ENCODE results near the gene ARMC2.
"Not testable (repeated sequence)": the region's sequence is repeated elsewhere in the genome, so short reads cannot be mapped to it uniquely, and the experiment has no call there.

The ARMC2 gene

DNA sequence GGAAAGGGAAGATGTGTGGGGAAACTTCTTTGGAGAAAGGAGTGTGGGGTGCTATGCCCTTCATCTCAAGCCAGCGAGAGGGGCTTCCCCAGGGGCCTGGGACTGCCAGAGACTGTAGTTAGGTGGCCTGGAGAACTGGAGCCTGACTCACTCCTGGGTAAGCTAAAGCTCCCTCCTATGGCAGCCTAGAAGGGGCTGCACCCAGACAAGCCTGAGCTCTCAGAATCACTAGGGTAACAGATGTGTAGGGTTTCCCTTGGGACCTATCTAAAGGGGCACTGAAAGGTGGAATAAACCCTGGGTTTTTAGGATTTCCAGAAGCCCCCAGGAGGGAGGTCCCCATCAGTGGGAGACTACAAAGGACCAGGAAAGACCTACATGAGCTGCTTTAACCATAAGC is 1.6 kb upstream of the ARMC2 start:
- TF ChIP-seq, protein P1, sequence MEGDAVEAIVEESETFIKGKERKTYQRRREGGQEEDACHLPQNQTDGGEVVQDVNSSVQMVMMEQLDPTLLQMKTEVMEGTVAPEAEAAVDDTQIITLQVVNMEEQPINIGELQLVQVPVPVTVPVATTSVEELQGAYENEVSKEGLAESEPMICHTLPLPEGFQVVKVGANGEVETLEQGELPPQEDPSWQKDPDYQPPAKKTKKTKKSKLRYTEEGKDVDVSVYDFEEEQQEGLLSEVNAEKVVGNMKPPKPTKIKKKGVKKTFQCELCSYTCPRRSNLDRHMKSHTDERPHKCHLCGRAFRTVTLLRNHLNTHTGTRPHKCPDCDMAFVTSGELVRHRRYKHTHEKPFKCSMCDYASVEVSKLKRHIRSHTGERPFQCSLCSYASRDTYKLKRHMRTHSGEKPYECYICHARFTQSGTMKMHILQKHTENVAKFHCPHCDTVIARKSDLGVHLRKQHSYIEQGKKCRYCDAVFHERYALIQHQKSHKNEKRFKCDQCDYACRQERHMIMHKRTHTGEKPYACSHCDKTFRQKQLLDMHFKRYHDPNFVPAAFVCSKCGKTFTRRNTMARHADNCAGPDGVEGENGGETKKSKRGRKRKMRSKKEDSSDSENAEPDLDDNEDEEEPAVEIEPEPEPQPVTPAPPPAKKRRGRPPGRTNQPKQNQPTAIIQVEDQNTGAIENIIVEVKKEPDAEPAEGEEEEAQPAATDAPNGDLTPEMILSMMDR (IDR thresholded peaks at IDR 0.05; ENCODE audit: low read depth, low read length, missing control alignments), result no peak
- no peak for DNase-seq (ENCODE audit: low read depth)
- in situ Hi-C loops (cut with HindIII; ENCODE audit: low sequenced_read_pairs), result no loop called here
- H3K4me3 ChIP-seq (ENCODE audit: low read depth, low read length), result no peak overlapping the region

DNA sequence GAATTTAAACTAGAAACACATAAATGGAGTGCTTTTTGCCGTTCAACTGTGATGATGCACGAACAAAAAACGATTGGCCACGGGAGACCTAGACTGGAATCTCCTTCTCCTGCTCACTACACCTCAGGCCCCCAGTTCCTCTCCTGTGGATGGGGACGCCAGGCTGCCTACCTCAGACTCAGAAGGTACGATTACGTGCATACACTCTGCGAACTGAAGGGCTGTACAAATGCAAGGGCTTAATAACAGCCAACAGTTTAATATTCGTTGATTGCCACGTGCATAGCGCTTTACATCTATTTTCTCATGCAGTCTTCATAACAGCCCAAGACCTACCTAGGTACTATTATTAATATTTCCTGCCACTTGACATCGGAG is 495 bp upstream of the ARMC2 start:
- DNase-seq (ENCODE audit: low read depth), result no peak
- in situ Hi-C loops (cut with HindIII; ENCODE audit: low sequenced_read_pairs), result no loop called here
- peak overlapping the region; percentile 84 for H3K4me3 ChIP-seq (ENCODE audit: low read depth, low read length)
- TF ChIP-seq, protein P1 (IDR thresholded peaks at IDR 0.05; ENCODE audit: low read depth, low read length, missing control alignments), result no peak

DNA sequence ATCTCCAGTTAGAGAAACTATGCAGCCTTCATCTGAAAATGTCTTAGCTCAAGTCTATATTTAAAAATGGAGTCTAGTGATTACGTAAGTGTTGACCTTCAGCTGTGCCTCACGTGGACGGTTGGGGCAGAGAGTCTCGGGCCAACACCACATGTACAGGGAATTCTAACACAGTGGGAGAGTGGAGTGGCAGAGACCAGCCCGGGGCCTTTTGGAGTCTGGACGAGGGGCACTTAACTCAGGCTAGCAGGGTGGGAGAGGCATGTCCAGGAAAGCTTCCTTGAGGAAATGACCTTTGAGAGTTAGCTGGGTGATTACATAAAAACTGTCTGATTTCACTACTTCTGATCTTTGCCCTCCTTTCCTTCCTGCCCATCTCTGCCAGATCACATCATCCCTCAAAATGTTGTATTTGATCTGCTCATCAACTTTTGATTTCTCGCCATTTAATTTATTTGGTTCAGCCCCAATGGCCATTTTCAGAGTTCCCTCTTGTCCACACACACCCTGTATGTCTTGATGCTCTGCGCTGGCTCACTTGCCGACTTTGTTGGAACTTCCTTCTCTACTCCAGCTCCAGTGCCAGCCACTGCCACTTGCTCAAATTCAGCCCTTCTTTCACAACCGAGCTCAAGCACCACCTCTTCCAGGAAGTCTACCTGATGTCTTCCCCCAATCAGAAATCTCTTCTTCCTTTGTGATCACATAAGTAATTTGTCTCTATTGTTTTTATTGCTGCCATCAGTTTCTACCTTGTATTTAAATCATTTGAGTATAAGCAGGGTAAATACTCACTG is 2.6 kb downstream of the ARMC2 start:
- DNase-seq (ENCODE audit: low read depth), result no peak
- no peak overlapping the region for H3K4me3 ChIP-seq (ENCODE audit: low read depth, low read length)
- in situ Hi-C loops (cut with HindIII; ENCODE audit: low sequenced_read_pairs), result no loop called here
- TF ChIP-seq, protein P1 (IDR thresholded peaks at IDR 0.05; ENCODE audit: low read depth, low read length, missing control alignments), result no peak

DNA sequence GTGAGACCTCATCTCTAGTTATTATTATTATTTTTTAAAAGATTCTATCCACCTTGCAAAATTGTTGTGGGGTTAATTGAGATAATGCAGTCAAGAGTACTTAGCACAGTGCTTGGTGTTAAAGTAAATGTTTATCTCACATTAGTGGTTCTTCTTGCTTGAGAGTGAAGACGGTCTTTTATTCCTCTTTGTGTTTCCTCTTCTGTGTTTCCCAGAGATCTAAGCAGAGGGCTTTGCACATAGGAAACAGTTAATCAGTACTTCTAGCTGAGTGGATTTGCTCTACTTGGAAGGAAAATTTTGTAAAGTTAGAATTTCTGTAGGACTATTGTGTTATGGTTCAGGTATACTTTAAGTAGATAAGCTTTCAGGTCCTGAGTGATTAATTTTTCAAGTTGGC is 3.5 kb downstream of the ARMC2 start:
- H3K4me3 ChIP-seq (ENCODE audit: low read depth, low read length), result no peak overlapping the region
- no peak for DNase-seq (ENCODE audit: low read depth)
- in situ Hi-C loops (cut with HindIII; ENCODE audit: low sequenced_read_pairs), result no loop called here
- TF ChIP-seq, protein P1 (IDR thresholded peaks at IDR 0.05; ENCODE audit: low read depth, low read length, missing control alignments), result no peak

DNA sequence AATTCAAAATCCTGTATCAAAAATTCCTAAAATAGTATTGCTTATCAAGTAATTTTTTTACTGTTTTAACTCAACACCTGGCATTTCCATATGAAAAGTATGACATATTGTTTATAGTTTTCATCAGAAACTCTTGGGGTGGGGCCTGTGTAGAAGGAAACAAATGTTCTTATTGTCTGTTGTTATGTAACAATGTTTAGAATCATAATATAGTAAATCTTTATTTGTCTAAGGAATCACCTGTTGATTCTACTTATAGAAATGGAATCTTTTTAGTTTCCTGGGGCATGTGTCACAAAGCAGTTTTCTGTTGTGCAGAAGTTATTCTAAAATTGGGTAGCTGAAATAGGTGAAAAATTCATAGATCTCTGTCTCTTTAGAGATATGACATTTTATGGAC is 4.9 kb downstream of the ARMC2 start:
- no peak for DNase-seq (ENCODE audit: low read depth)
- in situ Hi-C loops (cut with HindIII; ENCODE audit: low sequenced_read_pairs), result no loop called here

DNA sequence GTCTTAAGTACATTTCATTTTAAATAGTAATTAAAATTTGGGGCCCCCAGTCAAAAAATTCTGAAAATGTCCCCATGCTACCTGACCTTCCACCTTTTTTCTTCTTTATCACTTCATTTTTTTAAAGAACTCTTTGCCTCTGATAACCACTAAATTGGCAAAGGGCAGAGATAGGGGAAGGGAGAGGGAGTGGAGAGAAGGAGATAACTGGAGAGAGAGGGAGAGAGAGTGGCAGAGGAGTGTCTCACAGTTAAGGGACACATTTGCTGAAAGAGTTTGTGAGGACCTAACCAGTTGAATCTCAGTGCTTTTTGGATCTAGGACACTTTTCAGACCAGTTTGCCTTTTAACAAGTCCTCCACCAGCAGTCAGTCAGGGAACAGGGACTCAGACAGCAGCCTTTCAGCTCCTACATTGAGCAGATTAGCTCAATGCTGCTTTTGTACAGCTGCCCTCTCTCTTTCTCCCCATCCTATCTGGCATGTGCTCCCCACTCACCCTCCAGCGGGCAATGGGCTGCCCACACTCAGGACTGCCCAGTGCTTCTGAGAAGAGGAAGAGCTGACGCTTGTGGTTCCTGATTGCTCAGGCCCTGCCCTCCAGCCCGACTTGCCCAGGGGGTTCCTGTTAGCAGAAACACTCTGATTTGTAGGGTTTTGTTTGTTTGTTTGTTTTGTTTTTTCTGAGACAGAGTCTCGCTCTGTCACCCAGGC is 14.4 kb downstream of the ARMC2 start:
- no peak overlapping the region for H3K4me3 ChIP-seq (ENCODE audit: low read depth, low read length)
- in situ Hi-C loops (cut with HindIII; ENCODE audit: low sequenced_read_pairs), result no loop called here
- DNase-seq (ENCODE audit: low read depth), result no peak
- TF ChIP-seq, protein P1 (IDR thresholded peaks at IDR 0.05; ENCODE audit: low read depth, low read length, missing control alignments), result no peak

More for the DNA sequence above, 4.9 kb downstream of the ARMC2 start:
- TF ChIP-seq, protein P1 (IDR thresholded peaks at IDR 0.05; ENCODE audit: low read depth, low read length, missing control alignments), result no peak
- H3K4me3 ChIP-seq (ENCODE audit: low read depth, low read length), result no peak overlapping the region

DNA sequence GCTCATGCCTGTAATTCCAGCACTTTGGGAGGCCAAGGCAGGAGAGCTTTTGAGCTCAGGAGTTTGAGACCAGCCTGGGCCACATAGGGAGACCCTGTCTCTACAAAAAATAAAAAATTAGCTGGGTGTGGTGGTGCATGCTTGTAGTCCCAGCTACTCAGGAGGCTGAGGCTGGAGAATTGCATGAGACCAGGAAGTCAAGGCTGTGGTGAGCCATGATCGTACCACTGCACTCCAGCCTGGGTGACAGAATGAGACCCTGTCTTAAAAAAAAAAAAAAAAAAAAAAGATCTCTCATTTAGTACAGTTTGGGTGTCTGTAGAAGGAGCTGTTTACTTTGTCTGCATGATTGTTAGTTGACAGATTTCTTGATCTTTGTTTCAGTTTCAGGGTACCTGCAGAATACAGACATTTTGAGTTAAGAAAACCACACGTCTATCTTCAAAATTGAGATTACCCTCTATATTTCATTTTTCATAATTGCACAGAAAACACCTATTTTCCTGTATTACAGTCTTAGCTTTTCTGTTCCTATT is 17.6 kb downstream of the ARMC2 start:
- DNase-seq (ENCODE audit: low read depth); in situ Hi-C loops (cut with HindIII; ENCODE audit: low sequenced_read_pairs): not testable (repeated sequence)

More for the DNA sequence above, 17.6 kb downstream of the ARMC2 start:
- H3K4me3 ChIP-seq (ENCODE audit: low read depth, low read length), result not testable (repeated sequence)

Measured in astrocyte of the cerebellum (primary cell).